ENCODE measurements around the gene WRAP53.

- TF ChIP-seq CTCF (IDR thresholded peaks at IDR 0.05) (no peak), EZH2 (IDR thresholded peaks at IDR 0.05; ENCODE audit: borderline replicate concordance, insufficient read depth, low read depth, low read length, poor library complexity, severe bottlenecking) (no peak)
These were observed 56.1 kb downstream of the WRAP53 start for GRCh38 chr17:7744416-7744815.
